Mesodermal cell (in vitro differentiated cells): Measurements from ENCODE around the gene ATXN2.

Experiments used
- H3K27ac ChIP-seq: 2 replicates; pipeline ENCODE4 v1.7.0; 2013; ENCODE audit warnings: mild to moderate bottlenecking, low read depth, low read length, moderate library complexity; ENCODE audit not compliant: severe bottlenecking
- H3K36me3 ChIP-seq: 2 replicates; pipeline ENCODE4 v1.7.1; 2013; ENCODE audit warnings: mild to moderate bottlenecking, low read length, moderate library complexity; ENCODE audit not compliant: control insufficient read depth, insufficient read depth
- H3K4me1 ChIP-seq: one replicate; pipeline ENCODE4 v1.7.1; 2013; ENCODE audit warnings: mild to moderate bottlenecking, low read length; ENCODE audit not compliant: insufficient read depth, control insufficient read depth, poor library complexity, severe bottlenecking
- H3K4me3 ChIP-seq: 2 replicates; pipeline ENCODE4 v1.7.0; 2013; ENCODE audit warnings: low read length, control low read depth, mild to moderate bottlenecking; ENCODE audit not compliant: insufficient read depth, poor library complexity, severe bottlenecking; ENCODE audit errors: extremely low read depth
- H3K9me3 ChIP-seq: 2 replicates; pipeline ENCODE4 v1.7.1; 2013; ENCODE audit warnings: mild to moderate bottlenecking, low read length, moderate library complexity; ENCODE audit not compliant: control insufficient read depth
- WGBS, 2 experiments: methylation state at CpG; one replicate each; pipeline ENCODE4 v1.1.5; 2013; ENCODE audit warnings: missing lambda C conversion rate in 2 of 2; ENCODE audit not compliant: insufficient coverage in 2 of 2; 5-methylcytosine and 5-hydroxymethylcytosine counted together

Gene ATXN2

GRCh38 chr12:111436266-111436665 lies 162.8 kb downstream of the ATXN2 start:
- H3K27ac ChIP-seq: no peak overlapping the region
- no peak overlapping the region for H3K4me3 ChIP-seq
- H3K4me1 ChIP-seq: peaks cover 32% of the 10 kb centered on the region
- 94 to 100% methylated on average over 1 to 6 of the region's 7 CpGs for WGBS, 2 experiments
- H3K9me3 ChIP-seq: no peaks in the 10 kb centered on the region
- peaks cover 23% of the 10 kb centered on the region for H3K36me3 ChIP-seq

DNA sequence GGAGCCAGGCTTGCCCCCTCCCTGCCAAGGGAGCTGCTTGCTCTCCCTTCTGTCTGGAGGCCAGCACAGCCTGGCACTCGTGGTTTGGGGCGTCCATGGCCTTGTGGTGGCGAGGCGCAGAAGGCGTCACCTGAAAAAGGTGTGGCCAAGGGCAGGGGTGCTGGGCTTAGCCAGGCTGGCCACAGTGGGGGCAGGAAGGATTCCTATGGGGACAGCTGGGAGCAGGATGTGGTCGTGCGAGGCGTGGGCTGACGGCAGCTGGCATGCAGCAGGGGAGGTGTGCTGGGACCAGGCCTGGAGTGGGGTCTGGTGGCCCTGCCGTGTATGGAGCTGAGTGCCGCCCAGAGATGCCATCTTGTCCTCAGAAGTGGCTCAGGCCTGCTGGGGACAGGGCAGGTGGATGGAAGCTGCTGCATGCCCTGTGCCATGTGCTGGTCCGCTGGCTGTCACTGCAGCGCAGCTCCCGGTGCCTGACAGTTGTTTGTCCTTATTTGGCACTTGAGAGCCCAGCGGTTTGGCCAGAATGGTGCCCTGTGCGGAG lies 163.4 kb downstream of the ATXN2 start:
- H3K4me3 ChIP-seq: no peak overlapping the region
- 91 to 97% methylated on average over 10 to 16 of the region's 16 CpGs for WGBS, 2 experiments
- H3K9me3 ChIP-seq: no peaks in the 10 kb centered on the region
- H3K27ac ChIP-seq: no peak overlapping the region
- H3K4me1 ChIP-seq: peaks cover 36% of the 10 kb centered on the region
- peaks cover 19% of the 10 kb centered on the region for H3K36me3 ChIP-seq

GRCh38 chr12:111434680-111435338 lies 164.3 kb downstream of the ATXN2 start:
- H3K4me3 ChIP-seq: no peak overlapping the region
- 63 to 75% methylated on average over 12 to 16 of the region's 18 CpGs for WGBS, 2 experiments
- H3K4me1 ChIP-seq: peaks cover 37% of the 10 kb centered on the region
- H3K27ac ChIP-seq: peak overlapping the region; percentile 52
- H3K9me3 ChIP-seq: no peaks in the 10 kb centered on the region
- peaks cover 10% of the 10 kb centered on the region for H3K36me3 ChIP-seq

GRCh38 chr12:111434049-111434448 lies 165.1 kb downstream of the ATXN2 start:
- peaks cover 35% of the 10 kb centered on the region for H3K4me1 ChIP-seq
- WGBS, 2 experiments: 80 to 88% methylated on average over 3 of the region's 3 CpGs
- peak overlapping the region; percentile 52 for H3K27ac ChIP-seq
- peaks cover 6% of the 10 kb centered on the region for H3K36me3 ChIP-seq
- no peak overlapping the region for H3K4me3 ChIP-seq
- H3K9me3 ChIP-seq: no peaks in the 10 kb centered on the region

- H3K9me3 ChIP-seq: no peaks in the 10 kb centered on the region
- H3K36me3 ChIP-seq: peaks cover 7% of the 10 kb centered on the region
- WGBS, 2 experiments: 87 to 88% methylated on average over 4 to 5 of the region's 6 CpGs
- H3K4me3 ChIP-seq: no peak overlapping the region
- H3K4me1 ChIP-seq: peaks cover 21% of the 10 kb centered on the region
- H3K27ac ChIP-seq: peak overlapping the region; percentile 30
Observed at GRCh38 chr12:111431772-111432171, 167.3 kb downstream of the ATXN2 start.

- H3K36me3 ChIP-seq: peaks cover 11% of the 10 kb centered on the region
- H3K27ac ChIP-seq: no peak overlapping the region
- no peak overlapping the region for H3K4me3 ChIP-seq
- 88 to 94% methylated on average over 7 to 13 of the region's 17 CpGs for WGBS, 2 experiments
- peaks cover 20% of the 10 kb centered on the region for H3K4me1 ChIP-seq
- H3K9me3 ChIP-seq: no peaks in the 10 kb centered on the region
Observed at GRCh38 chr12:111430433-111431353, 168.4 kb downstream of the ATXN2 start.

DNA sequence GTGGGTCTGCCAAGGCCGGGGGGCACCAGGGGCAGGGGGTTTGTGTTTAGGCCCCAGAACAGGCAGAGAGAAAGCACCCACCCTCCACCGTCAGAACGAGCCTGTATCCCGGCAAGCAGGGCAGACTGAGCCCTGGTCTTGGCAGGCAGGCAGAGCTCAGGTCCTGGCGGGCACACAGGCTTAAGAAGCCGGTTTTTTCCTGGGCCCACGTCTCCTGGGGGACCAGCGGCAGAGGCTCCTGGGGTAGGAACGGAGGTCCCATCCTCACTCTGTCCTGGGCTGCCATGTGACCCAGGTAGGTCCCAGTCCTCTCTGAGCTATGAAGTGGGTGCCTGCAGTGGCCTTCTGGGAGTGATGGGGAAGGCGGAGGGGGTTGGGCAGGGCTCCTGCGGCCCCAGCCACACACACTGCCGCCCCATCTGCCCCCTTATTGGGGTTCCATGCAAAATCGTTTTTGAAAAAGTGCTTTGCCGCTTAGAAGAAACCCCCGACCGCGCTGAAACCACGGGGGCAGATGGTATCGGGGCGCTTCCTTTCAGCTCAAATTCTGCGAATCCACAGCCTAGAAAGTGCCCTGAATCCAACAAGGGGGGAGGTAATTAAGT lies 169.2 kb downstream of the ATXN2 start:
- Histone ChIP-seq H3K36me3 (peaks cover 17% of the 10 kb centered on the region), H3K4me1 (peaks cover 25% of the 10 kb centered on the region), H3K27ac (no peak overlapping the region), H3K4me3 (no peak overlapping the region), H3K9me3 (no peaks in the 10 kb centered on the region)
- 91 to 96% methylated on average over 19 to 21 of the region's 21 CpGs for WGBS, 2 experiments

- no peaks in the 10 kb centered on the region for H3K9me3 ChIP-seq
- no peak overlapping the region for H3K27ac ChIP-seq
- WGBS, 2 experiments: 89 to 98% methylated on average over 6 to 8 of the region's 21 CpGs
- peaks cover 31% of the 10 kb centered on the region for H3K4me1 ChIP-seq
- no peak overlapping the region for H3K4me3 ChIP-seq
- peaks cover 25% of the 10 kb centered on the region for H3K36me3 ChIP-seq
Observed at GRCh38 chr12:111428728-111429175, 170.4 kb downstream of the ATXN2 start.

GRCh38 chr12:111428081-111428727 lies 170.9 kb downstream of the ATXN2 start:
- Histone ChIP-seq H3K36me3 (peaks cover 25% of the 10 kb centered on the region), H3K4me3 (no peak overlapping the region), H3K9me3 (no peaks in the 10 kb centered on the region), H3K4me1 (peaks cover 30% of the 10 kb centered on the region), H3K27ac (no peak overlapping the region)
- WGBS, 2 experiments: 92 to 96% methylated on average over 4 to 7 of the region's 9 CpGs

- no peaks in the 10 kb centered on the region for H3K9me3 ChIP-seq
- WGBS, 2 experiments: 92 to 98% methylated on average over 4 to 6 of the region's 7 CpGs
- no peak overlapping the region for H3K27ac ChIP-seq
- peaks cover 24% of the 10 kb centered on the region for H3K36me3 ChIP-seq
- peaks cover 30% of the 10 kb centered on the region for H3K4me1 ChIP-seq
- H3K4me3 ChIP-seq: no peak overlapping the region
Observed at GRCh38 chr12:111427417-111428074, 171.6 kb downstream of the ATXN2 start.
